ENCODE measurements around the gene PIAS1. TPM values are rescaled to one million over a fixed set of nuclear protein-coding genes. Genes with fewer than 3 reads are reported as not detected.

The PIAS1 gene
- total and polyA plus RNA-seq, 2 donors (not counting 1 experiment from before 2014, with no cell fraction given) = 28.8 to 87.3 TPM

DNA sequence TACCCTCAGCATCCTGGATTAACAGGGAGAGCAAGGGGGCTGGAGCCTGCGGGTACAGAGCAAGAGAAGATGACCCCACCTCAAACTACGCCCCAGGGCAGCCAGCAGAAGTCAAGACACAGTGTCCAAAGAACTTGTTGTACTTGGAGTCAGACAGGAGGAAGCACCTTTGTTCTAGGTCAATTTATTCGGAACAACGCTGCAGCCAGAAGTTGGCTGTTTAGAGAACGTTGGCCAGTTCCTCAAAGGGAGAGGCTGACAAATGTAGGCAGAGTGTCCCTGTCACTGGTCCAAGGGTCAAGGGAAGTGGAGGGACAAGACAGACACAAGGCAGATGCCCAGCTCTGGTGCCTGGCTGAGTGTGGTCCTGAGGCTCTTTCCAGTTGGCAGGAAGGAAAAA is 32.1 kb upstream of the PIAS1 start:
- no peaks in the 10 kb centered on the region for H3K27me3 ChIP-seq (replicated peaks in 1 of 4; ENCODE audit: control extremely low read depth in 1 of 4, control insufficient read depth in 3 of 4, insufficient read depth in 4 of 4, low read length in 3 of 4)
- Mint-ChIP-seq H3K27me3 (peaks cover 3% of the 10 kb centered on the region), H3K27ac (no peak overlapping the region), H3K4me1 (no peaks in the 10 kb centered on the region), H3K9me3 (ENCODE audit: insufficient read depth) (no peaks in the 10 kb centered on the region), H3K4me3 (no peak overlapping the region)
- H3K79me2 ChIP-seq (ENCODE audit: control insufficient read depth, insufficient read depth, low read length) = no peaks in the 10 kb centered on the region
- H3K4me3 ChIP-seq (ENCODE audit: control extremely low read depth in 1 of 5, extremely low read depth in 1 of 5, insufficient read depth in 1 of 5, low read depth in 2 of 5, low read length in 4 of 5) = no peak overlapping the region
- H3K9me3 ChIP-seq (ENCODE audit: control extremely low read depth in 1 of 3, control insufficient read depth in 2 of 3, insufficient read depth in 1 of 3, low read length in 2 of 3) = no peaks in the 10 kb centered on the region
- DNase-seq (no peak), ATAC-seq (ENCODE audit: low read depth) (no peak)
- H3K9ac ChIP-seq (ENCODE audit: low read length) = no peak overlapping the region
- WGBS (ENCODE audit: insufficient coverage) = 89% methylated on average over 5 of the region's 5 CpGs
- TF ChIP-seq, protein P1, sequence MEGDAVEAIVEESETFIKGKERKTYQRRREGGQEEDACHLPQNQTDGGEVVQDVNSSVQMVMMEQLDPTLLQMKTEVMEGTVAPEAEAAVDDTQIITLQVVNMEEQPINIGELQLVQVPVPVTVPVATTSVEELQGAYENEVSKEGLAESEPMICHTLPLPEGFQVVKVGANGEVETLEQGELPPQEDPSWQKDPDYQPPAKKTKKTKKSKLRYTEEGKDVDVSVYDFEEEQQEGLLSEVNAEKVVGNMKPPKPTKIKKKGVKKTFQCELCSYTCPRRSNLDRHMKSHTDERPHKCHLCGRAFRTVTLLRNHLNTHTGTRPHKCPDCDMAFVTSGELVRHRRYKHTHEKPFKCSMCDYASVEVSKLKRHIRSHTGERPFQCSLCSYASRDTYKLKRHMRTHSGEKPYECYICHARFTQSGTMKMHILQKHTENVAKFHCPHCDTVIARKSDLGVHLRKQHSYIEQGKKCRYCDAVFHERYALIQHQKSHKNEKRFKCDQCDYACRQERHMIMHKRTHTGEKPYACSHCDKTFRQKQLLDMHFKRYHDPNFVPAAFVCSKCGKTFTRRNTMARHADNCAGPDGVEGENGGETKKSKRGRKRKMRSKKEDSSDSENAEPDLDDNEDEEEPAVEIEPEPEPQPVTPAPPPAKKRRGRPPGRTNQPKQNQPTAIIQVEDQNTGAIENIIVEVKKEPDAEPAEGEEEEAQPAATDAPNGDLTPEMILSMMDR (IDR thresholded peaks at IDR 0.05) = no peak
- TF ChIP-seq EZH2 (IDR thresholded peaks at IDR 0.05; ENCODE audit: borderline replicate concordance, insufficient read depth, low read depth, low read length, poor library complexity, severe bottlenecking) = no peak
- no peaks in the 10 kb centered on the region for H4K20me1 ChIP-seq (ENCODE audit: control insufficient read depth, insufficient read depth, low read length, poor library complexity, severe bottlenecking)
- H2AFZ ChIP-seq (ENCODE audit: insufficient read depth, low read depth, low read length, poor library complexity, severe bottlenecking) = no peak overlapping the region
- H3K4me1 ChIP-seq (ENCODE audit: control insufficient read depth in 2 of 2, insufficient read depth in 2 of 2, low read length in 2 of 2) = no peaks in the 10 kb centered on the region
- no peaks in the 10 kb centered on the region for H3K36me3 ChIP-seq (replicated peaks in 1 of 2; ENCODE audit: control extremely low read depth in 1 of 2, control insufficient read depth in 1 of 2, extremely low read depth in 1 of 2, insufficient read depth in 2 of 2, low read length in 1 of 2)
- no peak overlapping the region for H3K4me2 ChIP-seq (replicated peaks; ENCODE audit: low read depth, low read length, poor library complexity, severe bottlenecking)
- no peak overlapping the region for H3K27ac ChIP-seq (ENCODE audit: low read length in 2 of 2)
- ChIA-PET POLR2A (no interaction called here), CTCF (no interaction called here)
- intact Hi-C loops (cut with micrococcal nuclease) = no loop called here

DNA sequence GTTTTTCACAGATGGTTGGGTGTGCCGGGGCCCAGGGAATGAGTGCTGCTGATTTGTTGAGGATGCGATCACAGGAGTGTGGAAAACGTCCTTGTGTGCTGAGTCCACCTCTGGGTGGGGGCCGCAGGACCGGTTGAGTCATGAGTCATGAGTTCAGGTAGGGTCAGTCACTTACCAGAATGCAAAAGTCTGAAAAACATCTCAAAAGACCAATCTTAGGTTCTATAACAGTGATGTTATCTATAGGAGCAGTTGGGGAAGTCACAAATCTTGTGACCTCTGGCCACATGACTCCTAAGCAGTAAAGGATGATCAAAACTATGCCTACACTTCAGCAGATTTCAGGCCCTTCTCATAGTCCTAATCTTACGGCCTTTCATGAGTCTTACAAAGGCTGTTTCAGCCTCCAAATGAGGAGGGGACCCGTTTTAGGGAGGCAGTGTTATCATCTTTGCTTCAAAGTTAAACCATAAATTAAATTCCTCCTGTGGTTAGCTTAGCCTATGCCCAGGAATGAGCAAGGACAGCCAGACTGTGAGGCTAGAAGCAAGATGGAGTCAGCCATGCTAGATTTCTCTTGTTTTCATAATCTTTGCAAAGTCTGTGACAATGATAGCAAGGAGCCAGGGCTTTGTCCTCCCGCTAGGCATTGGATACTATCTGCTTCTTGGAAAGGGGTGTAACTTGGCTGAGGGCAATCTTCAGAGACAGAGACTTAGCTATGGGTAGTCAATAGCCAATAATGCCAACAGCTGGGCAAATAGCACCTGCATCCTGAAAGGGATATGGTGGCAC is 30.6 kb upstream of the PIAS1 start:
- Mint-ChIP-seq H3K4me1 (no peaks in the 10 kb centered on the region), H3K27me3 (peaks cover 3% of the 10 kb centered on the region), H3K4me3 (no peak overlapping the region), H3K27ac (no peak overlapping the region), H3K9me3 (ENCODE audit: insufficient read depth) (no peaks in the 10 kb centered on the region)
- Histone ChIP-seq H3K9ac (ENCODE audit: low read length) (no peak overlapping the region), H3K79me2 (ENCODE audit: control insufficient read depth, insufficient read depth, low read length) (no peaks in the 10 kb centered on the region), H3K4me3 (ENCODE audit: control extremely low read depth in 1 of 5, extremely low read depth in 1 of 5, insufficient read depth in 1 of 5, low read depth in 2 of 5, low read length in 4 of 5) (no peak overlapping the region), H4K20me1 (ENCODE audit: control insufficient read depth, insufficient read depth, low read length, poor library complexity, severe bottlenecking) (no peaks in the 10 kb centered on the region), H3K27me3 (replicated peaks in 1 of 4; ENCODE audit: control extremely low read depth in 1 of 4, control insufficient read depth in 3 of 4, insufficient read depth in 4 of 4, low read length in 3 of 4) (no peaks in the 10 kb centered on the region), H3K27ac (ENCODE audit: low read length in 2 of 2) (no peak overlapping the region), H3K9me3 (ENCODE audit: control extremely low read depth in 1 of 3, control insufficient read depth in 2 of 3, insufficient read depth in 1 of 3, low read length in 2 of 3) (no peaks in the 10 kb centered on the region), H3K36me3 (replicated peaks in 1 of 2; ENCODE audit: control extremely low read depth in 1 of 2, control insufficient read depth in 1 of 2, extremely low read depth in 1 of 2, insufficient read depth in 2 of 2, low read length in 1 of 2) (no peaks in the 10 kb centered on the region), H2AFZ (ENCODE audit: insufficient read depth, low read depth, low read length, poor library complexity, severe bottlenecking) (no peak overlapping the region), H3K4me1 (ENCODE audit: control insufficient read depth in 2 of 2, insufficient read depth in 2 of 2, low read length in 2 of 2) (no peaks in the 10 kb centered on the region), H3K4me2 (replicated peaks; ENCODE audit: low read depth, low read length, poor library complexity, severe bottlenecking) (no peak overlapping the region)
- POLR2A ChIA-PET = no interaction called here
- no peak for DNase-seq
- ATAC-seq (ENCODE audit: low read depth) = no peak
- intact Hi-C loops (cut with micrococcal nuclease) = no loop called here
- CTCF ChIA-PET = no interaction called here
- TF ChIP-seq, protein P1 (IDR thresholded peaks at IDR 0.05) = no peak
- TF ChIP-seq EZH2 (IDR thresholded peaks at IDR 0.05; ENCODE audit: borderline replicate concordance, insufficient read depth, low read depth, low read length, poor library complexity, severe bottlenecking) = no peak
- WGBS (ENCODE audit: insufficient coverage) = 63% methylated on average over 5 of the region's 8 CpGs
